ENCODE data around the gene GRID2. TPM values are rescaled to one million over a fixed set of nuclear protein-coding genes. Genes with fewer than 3 reads are reported as not detected.
"Not testable (repeated sequence)": the region's sequence is repeated elsewhere in the genome, so short reads cannot be mapped to it uniquely, and the experiment has no call there.

The GRID2 gene
- polyA plus RNA-seq, 1 experiment = not detected

GRCh38 chr4:92368653-92369052, 64.9 kb downstream of the GRID2 start:
- H3K27me3 ChIP-seq (ENCODE audit: control insufficient read depth, insufficient read depth, low read length) = no peaks in the 10 kb centered on the region
- H3K9me3 ChIP-seq (ENCODE audit: control insufficient read depth, insufficient read depth, low read length) = no peaks in the 10 kb centered on the region
- no peak for TF ChIP-seq CTCF (IDR thresholded peaks at IDR 0.05; ENCODE audit: low read depth, low read length)
- H3K4me3 ChIP-seq (ENCODE audit: low read depth, low read length) = no peak overlapping the region
- no peak overlapping the region for H3K27ac ChIP-seq (ENCODE audit: low read depth, low read length)
- POLR2A ChIA-PET = no interaction called here
- no peak for DNase-seq (ENCODE audit: low read depth, low spot score)
- CTCF ChIA-PET = no interaction called here

- no peak for DNase-seq (ENCODE audit: low read depth, low spot score)
- Histone ChIP-seq H3K4me3 (ENCODE audit: low read depth, low read length) (no peak overlapping the region), H3K27ac (ENCODE audit: low read depth, low read length) (no peak overlapping the region), H3K27me3 (ENCODE audit: control insufficient read depth, insufficient read depth, low read length) (no peaks in the 10 kb centered on the region), H3K9me3 (ENCODE audit: control insufficient read depth, insufficient read depth, low read length) (no peaks in the 10 kb centered on the region)
- ChIA-PET POLR2A (no interaction called here), CTCF (interaction anchor here (1.1 kb wide), 1 partner anchor 1962 kb away, joined by 3 read pairs; no protein-coding TSS in a partner anchor)
- TF ChIP-seq CTCF (IDR thresholded peaks at IDR 0.05; ENCODE audit: low read depth, low read length) = no peak
Observed at GRCh38 chr4:92381616-92382015, 77.8 kb downstream of the GRID2 start.

- no peak for TF ChIP-seq CTCF (IDR thresholded peaks at IDR 0.05; ENCODE audit: low read depth, low read length)
- Histone ChIP-seq H3K27me3 (ENCODE audit: control insufficient read depth, insufficient read depth, low read length) (no peaks in the 10 kb centered on the region), H3K27ac (ENCODE audit: low read depth, low read length) (no peak overlapping the region), H3K4me3 (ENCODE audit: low read depth, low read length) (no peak overlapping the region), H3K9me3 (ENCODE audit: control insufficient read depth, insufficient read depth, low read length) (no peaks in the 10 kb centered on the region)
- ChIA-PET POLR2A (no interaction called here), CTCF (interaction anchor here (1.1 kb wide), 1 partner anchor 1963 kb away, joined by 3 read pairs; no protein-coding TSS in a partner anchor)
- DNase-seq (ENCODE audit: low read depth, low spot score) = no peak
Observed at GRCh38 chr4:92382128-92382527, 78.4 kb downstream of the GRID2 start.

- H3K9me3 ChIP-seq (ENCODE audit: control insufficient read depth, insufficient read depth, low read length) = no peaks in the 10 kb centered on the region
- ChIA-PET POLR2A (no interaction called here), CTCF (interaction anchor here (0.6 to 2.3 kb wide), 8 partner anchors 12 to 1969 kb away, joined by 3 to 9 read pairs (median 3); partner anchors contain the start of gene GRID2)
- TF ChIP-seq CTCF (IDR thresholded peaks at IDR 0.05; ENCODE audit: low read depth, low read length) = peak; percentile 73
- no peak overlapping the region for H3K27ac ChIP-seq (ENCODE audit: low read depth, low read length)
- no peaks in the 10 kb centered on the region for H3K27me3 ChIP-seq (ENCODE audit: control insufficient read depth, insufficient read depth, low read length)
- DNase-seq (ENCODE audit: low read depth, low spot score) = peak; percentile 8
- no peak overlapping the region for H3K4me3 ChIP-seq (ENCODE audit: low read depth, low read length)
Observed at GRCh38 chr4:92387459-92388069, 83.8 kb downstream of the GRID2 start.

GRCh38 chr4:92399032-92399431, 95.3 kb downstream of the GRID2 start:
- no peak overlapping the region for H3K4me3 ChIP-seq (ENCODE audit: low read depth, low read length)
- H3K9me3 ChIP-seq (ENCODE audit: control insufficient read depth, insufficient read depth, low read length) = no peaks in the 10 kb centered on the region
- no peak for TF ChIP-seq CTCF (IDR thresholded peaks at IDR 0.05; ENCODE audit: low read depth, low read length)
- no peak overlapping the region for H3K27ac ChIP-seq (ENCODE audit: low read depth, low read length)
- no peak for DNase-seq (ENCODE audit: low read depth, low spot score)
- POLR2A ChIA-PET = no interaction called here
- no peaks in the 10 kb centered on the region for H3K27me3 ChIP-seq (ENCODE audit: control insufficient read depth, insufficient read depth, low read length)
- CTCF ChIA-PET = interaction anchor here (1.2 kb wide), 1 partner anchor 11 kb away, joined by 7 read pairs; no protein-coding TSS in a partner anchor

- H3K27me3 ChIP-seq (ENCODE audit: control insufficient read depth, insufficient read depth, low read length); H3K4me3 ChIP-seq (ENCODE audit: low read depth, low read length); H3K9me3 ChIP-seq (ENCODE audit: control insufficient read depth, insufficient read depth, low read length); DNase-seq (ENCODE audit: low read depth, low spot score); POLR2A ChIA-PET; H3K27ac ChIP-seq (ENCODE audit: low read depth, low read length); CTCF ChIA-PET: not testable (repeated sequence)
Observed at GRCh38 chr4:92403525-92403924, 99.8 kb downstream of the GRID2 start.

Measured in AG04450 (cell line).